EL (cell line): ENCODE results near the gene GRIPAP1.

Source experiments
- DNase-seq: peaks from one replicate; pipeline ENCODE4 v3.0.0-alpha.2; 2016

The GRIPAP1 gene, protein sequence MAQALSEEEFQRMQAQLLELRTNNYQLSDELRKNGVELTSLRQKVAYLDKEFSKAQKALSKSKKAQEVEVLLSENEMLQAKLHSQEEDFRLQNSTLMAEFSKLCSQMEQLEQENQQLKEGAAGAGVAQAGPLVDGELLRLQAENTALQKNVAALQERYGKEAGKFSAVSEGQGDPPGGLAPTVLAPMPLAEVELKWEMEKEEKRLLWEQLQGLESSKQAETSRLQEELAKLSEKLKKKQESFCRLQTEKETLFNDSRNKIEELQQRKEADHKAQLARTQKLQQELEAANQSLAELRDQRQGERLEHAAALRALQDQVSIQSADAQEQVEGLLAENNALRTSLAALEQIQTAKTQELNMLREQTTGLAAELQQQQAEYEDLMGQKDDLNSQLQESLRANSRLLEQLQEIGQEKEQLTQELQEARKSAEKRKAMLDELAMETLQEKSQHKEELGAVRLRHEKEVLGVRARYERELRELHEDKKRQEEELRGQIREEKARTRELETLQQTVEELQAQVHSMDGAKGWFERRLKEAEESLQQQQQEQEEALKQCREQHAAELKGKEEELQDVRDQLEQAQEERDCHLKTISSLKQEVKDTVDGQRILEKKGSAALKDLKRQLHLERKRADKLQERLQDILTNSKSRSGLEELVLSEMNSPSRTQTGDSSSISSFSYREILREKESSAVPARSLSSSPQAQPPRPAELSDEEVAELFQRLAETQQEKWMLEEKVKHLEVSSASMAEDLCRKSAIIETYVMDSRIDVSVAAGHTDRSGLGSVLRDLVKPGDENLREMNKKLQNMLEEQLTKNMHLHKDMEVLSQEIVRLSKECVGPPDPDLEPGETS

DNA sequence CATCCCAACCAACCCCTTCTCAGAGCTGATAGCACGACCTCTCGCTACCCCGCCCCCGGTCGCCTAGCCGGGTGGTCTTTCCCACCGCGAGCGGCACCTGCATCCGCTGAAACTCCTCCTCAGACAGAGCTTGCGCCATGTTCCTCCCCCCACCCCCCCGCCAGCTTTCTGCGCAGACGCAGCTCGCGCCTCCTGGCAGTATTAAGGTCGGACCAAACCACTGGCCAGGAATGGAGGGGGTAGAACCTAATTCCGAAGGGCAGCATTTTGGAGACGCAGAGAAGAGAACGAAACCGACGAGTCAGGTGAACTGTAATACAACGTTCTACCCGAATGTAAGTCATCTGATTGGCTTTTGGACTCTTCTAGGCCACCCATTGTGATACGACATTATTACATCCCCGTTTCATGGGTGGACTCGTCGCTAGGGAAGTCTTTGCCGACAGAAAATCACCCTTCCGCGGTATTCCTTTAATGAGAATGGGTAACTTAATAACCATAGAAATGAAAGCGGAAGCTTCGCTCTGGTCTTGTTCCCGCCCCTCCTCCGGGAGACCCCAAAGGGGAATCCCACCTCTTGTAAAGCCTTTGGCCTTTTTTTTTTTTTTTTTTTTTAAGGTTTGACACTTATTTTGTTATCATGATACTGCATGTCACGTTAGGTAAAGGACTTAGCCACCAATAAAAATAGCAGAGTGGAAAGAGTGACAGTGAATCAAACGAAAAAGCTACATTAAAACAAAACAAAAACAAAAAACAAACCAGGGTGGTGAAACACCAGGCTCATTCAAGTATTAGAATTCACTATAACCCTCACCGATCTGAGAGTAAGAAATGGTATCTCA lies at the start of gene GRIPAP1:
Gene GRIPAP1, minus strand, starts transcription at position 174 of the 845 bp plus-strand sequence. Its CDS starts 35 bp downstream, at position 139.
- DNase-seq: peak; percentile 77

DNA sequence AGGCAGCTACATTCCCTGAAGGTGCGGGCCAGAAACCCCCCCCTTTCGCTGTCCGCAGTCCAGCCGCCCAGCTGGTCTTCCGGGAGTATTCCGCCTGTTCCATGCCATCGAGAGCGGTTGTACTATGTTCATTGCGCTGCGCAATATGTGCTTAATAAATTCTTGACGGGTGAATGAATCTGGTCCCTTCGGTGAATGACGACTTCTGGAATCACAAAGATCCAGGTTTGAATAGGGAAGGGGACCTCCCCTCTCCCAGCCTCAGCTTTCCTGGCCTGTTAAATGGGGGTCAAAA lies 41.9 kb upstream of the GRIPAP1 start:
- no peak for DNase-seq

DNA sequence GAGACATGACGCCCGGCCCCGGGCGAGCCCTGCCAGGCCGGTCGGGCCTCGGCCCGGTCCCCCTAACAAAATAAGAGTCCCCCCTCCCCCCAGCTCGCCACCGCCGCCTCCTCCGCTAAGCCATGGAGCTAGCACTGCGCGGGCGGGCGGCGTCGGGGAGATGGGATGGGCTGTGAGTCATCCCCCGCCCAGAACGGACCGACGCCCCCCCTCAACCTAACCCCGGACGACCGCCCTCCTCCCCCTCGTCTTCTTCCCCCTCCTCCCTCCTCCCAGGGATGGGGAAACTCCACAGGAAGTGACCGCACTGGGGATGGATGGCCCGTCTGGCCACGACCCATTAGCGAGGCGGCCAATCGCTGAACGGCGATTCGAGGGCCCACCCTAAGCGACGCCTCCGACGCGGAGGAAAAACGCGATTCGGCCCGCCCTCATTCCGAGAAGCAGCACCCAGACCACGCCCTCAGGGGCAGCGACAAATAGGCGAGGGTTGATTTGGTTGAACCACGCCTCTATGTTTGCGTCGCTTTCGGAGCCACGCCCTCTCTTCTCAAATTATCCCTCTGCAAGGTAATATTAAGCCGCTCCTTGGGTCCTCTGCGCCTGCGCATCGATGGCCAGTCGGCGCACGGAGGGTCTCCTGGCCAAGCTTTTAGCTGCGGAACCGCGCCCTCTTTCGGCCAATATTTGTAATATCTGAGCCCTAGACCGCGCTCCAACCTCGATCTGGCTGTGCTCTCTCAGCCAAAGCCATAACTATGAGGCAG lies 41.3 kb upstream of the GRIPAP1 start, which contains the start of gene TFE3:
Gene TFE3, minus strand, starts transcription at position 138 of the 767 bp plus-strand sequence. Its CDS starts 131 bp downstream, at position 7.
- DNase-seq: peak; percentile 98

DNA sequence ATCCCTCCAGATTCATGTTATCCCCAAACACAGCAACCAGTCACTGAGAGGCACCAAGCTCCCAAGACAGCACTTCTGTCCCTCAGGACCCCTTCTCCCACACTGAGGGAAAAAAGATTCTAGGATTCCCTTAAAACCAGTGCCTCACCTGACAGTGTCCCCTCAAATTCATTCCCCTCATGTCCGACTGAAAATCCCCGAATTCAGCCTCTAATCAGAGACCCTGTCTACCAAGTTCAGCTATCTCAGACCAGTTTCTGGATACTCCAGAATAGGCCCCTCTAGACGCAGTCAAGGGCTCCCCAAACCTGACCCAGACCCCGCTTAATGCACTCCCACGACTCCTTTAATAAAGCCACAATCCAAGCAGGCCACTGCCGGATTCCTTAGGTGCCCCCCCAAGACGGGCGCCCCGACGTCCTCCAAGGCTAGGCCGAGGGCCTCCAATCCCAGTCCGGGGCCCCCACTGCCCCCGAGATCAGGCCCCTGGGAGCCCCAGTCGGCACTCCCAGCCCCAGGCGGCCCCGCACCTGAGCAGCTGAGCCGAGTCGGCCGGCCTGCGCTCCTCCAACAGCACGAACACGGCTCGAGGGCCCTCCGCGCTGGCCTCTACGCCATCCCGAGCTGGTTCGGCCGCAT lies 40.6 kb upstream of the GRIPAP1 start:
- DNase-seq: peak; percentile 10

DNA sequence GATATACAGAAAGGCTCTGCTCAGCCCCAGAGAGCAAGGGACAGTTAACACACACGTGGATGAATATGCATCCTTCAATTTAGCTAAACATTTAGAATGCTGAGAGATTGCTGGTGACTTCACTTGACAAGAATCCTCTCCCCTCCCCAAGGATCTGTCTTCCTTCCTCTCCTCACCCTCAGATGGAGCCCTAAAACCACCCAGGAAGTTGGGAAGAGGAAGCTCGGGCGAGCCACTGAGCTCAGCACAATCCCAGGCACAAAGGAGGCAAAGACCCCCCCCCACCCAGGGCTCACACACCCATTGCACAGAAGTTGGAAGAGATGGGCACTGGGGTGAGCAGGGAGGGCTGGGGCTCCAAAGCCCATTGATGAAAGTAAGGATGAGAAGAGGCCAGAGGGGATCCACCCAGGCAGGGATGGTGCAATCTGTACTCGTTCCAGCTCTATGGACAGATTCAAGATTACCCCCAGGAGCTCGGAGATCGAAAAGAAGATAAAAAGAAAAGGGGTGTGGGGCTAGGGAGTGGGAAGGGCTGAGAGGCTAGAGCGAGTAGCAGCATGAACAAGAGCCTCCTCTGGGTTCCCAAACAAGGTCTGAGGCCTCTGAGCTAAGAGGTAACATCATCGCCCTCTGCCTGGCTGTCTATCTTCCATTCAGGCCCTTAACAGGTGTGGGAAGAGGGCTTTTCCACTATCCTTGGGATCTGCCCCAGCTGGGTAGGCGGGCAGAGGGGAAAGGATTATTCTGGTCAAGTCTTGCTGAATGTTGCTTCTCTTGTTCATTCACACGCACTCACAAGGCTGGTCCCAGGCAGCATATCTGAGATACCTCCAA lies 39.9 kb upstream of the GRIPAP1 start:
- DNase-seq: peak; percentile 82

DNA sequence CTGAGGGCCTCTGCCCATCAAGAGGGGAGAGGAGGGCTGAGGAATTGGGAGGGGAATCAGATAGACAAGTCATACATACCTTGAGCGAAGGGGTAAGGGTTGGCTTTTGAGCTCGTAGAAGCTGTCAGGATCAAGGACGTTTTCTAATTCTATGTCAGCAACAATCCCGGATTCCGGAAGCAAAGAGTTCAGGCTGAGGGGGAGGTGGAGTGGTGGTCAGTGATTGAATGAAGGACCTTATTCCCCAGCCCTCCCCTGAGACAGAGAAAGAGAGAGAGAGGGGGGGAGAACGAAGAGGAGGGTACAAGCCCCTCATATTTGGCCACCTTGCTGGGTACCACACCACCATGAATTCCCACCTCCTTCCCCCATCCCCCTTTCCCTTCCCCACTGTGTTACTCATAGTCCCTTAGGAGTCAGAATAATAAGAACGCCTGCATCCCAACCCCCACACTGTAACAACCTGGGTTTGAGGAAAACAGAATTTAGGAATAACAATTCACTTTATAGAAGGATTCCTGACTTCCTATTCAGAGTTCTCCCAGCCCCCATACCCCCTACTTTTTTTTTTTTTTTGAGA lies 38.4 kb upstream of the GRIPAP1 start:
- peak; percentile 40 for DNase-seq

DNA sequence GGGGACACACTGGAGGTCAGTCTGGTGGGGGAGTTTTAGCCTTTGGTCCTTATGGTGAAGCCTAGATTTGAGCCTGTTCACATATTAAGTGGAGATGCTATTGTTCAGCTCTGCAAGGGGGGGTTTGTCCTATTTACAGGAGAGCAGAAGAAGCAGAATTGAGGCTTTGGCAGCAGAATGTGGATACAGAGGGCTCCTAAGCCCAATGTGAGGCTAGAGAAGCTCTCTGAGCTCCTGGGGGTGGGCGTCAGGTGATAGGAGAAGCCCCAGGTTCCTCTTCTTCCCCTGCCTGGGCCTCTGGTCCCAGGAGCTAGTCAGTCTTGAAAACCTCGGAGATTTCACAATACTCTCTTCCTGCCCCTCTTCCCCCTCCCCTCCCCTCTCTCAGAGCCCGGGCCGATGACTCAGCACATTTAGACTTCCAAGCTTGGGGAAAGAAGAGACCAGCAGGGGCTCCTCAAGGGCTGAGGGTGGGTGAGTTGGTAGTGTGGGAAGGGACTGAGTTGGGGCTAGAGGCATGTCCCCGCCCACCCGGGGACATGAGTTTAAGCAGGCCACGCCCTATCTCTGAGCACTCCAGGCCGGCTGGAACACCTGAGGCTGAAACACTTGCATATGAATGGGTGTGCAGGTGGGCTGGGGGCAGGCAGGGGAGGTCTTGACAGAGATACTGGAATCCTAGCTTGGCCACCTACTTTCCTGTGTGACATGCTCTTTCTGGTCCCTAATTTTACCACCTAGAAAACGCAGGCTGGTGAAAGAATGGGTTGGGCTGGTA lies 37.7 kb upstream of the GRIPAP1 start:
- DNase-seq: peak; percentile 94

DNA sequence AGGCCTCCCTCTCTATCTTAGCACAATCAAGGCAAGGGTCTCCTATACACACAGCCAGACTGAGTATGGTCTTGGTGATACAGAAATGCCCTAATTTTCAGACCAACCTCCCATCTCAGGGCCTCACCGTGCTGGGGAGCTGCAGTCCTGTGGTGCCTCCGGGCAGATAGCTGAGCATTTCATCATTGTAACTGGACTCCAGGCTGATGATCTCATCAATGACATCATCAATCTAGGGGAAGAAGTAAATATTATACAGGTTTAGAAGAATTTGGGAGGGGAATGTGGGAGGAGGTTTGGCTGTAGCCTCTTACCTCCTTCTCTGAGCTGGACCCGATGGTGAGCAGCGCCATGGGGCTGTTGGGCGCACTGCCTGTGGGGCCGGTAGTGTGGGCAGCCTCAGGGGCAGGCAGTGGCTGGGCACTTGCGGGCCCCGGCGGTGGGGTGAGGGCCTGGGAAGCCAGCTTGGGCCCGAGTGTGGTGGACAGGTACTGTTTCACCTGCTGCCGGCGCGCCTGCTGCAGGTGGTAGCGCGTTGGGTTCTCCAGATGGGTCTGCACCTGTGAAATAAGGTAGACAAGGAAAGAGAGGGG lies 35.9 kb upstream of the GRIPAP1 start:
- DNase-seq: peak; percentile 74

DNA sequence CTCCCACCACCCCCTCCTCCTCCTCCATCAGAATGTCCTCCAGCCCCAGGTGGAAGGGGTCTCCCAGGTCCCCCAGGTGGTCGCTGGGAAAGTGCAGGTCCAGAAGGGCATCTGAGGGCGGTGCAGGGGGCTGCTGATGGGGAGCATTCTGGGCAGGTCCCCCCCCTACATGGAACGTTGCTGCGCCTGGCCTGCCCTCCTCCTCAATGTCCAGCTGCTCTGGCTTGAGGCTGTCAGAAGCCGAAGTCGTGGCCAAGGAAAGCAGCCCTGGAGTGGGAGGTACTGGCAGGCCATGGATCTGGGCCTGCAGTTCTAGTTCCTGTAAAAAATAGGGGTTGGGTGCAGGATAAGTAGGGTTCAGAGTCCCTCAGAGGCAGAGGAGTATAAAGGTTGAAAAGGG lies 28.2 kb upstream of the GRIPAP1 start:
- no peak for DNase-seq

DNA sequence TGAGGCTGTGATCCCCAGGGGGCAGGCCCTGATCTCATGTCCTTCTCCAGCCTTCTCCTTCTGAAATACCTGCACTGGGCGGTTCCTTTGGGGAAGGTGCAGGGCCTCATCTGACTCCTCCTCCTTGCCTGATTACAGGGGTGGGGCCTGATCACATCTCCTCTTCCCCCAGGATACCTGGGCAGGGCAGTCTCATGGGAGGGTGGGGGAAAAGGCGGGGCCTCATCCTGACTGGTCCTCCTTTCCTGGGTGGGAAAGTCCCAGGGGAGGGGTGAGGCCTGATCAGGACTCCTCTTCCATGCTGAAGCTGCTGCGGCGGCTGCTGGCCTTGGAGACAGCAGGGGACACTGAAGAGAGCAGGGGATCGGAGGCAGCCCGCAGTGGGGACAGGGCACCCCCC lies 27.8 kb upstream of the GRIPAP1 start:
- no peak for DNase-seq

DNA sequence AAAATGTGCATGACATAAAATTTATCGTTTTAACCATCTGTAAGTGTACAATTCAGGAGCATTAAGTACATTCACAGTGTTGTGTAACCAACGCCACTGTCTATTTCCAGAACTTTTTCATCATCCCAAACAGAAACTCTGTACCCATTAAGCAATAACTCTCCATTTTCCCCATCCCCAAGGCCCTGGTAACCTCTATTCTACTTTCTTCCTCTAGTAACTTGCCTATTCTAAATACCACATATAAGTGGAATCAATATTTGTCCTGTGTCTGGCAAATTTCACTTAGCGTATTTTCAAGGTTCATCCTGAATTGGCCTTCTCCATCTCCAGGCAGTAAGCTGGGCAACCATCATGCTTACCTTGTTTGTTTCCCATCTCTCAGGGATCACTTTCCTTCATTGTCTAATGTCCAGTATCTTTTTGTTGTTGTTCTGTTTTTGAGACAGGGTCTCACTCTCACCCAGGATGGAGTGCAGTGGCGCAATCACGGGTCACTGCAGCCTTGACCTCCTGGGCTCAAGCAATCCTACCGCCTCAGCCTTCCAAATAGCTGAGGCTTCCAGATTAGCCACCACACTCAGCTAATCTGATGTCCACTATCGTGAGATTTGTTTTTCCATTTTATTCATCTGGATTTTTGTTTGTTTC lies 17.7 kb upstream of the GRIPAP1 start:
- DNase-seq: no peak

DNA sequence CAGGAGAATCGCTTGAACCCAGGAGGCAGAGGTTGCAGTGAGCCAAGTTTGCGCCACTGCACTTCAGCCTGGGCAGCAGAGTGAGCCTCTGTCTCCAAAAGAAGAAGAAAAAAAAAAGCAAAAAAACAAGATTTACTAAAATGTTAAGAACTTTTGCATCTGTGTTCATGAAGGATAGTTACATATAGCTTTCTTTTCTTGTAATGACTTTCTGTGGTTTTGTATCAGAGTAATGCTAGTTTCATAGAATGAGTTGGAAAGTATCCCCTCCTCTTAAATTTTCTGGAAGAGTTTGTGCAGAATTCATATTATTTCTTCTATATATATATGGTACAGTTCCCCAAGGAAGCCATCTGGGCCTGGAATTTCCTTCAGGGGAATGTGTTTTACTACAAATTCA lies 17.0 kb upstream of the GRIPAP1 start:
- no peak for DNase-seq

DNA sequence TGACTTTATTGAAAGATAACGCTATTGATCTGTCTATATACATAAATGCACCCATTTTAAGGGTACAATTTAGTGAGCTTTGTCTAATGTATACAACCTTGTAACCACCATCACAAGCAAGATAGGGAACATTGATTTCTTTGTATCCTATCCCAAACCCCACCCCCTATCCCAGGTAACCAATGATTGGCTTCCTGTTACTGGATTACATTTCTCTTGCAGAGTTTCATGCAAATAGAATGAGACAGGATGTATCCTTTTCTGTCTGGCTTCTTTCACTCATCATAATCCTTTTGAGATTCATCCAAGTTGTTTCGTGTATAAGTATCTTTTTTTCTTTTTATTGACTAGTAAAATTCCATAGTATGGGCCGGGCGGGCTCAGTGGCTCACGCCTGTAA lies 1.6 kb upstream of the GRIPAP1 start:
- no peak for DNase-seq

DNA sequence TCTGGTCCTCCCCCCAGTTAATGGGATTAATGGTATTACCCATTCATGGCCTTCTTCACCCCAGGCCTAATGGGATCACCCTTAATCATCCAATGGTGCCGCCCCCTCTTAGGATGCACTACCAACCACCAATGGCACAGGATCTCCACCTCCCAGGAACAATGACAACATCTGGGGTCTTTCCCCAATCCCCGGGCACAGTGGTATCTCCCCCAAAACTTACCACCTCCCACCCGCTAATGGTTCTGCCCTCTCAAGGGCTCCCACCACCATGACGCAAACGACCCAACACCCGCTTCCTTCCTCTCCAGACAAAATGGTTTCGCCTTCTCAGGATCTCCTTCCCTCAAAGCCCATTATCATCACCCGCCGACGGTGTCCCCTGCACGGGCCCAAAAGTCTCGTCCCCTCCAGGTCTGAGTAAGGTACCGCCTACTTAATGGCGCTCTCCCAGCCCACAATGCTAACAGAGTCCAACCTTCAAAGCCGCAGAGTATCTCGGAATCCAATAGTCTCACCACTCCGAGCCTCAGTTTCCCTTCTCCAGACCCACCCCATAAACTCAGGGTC lies 458 bp downstream of the GRIPAP1 start:
- DNase-seq: peak; percentile 53

DNA sequence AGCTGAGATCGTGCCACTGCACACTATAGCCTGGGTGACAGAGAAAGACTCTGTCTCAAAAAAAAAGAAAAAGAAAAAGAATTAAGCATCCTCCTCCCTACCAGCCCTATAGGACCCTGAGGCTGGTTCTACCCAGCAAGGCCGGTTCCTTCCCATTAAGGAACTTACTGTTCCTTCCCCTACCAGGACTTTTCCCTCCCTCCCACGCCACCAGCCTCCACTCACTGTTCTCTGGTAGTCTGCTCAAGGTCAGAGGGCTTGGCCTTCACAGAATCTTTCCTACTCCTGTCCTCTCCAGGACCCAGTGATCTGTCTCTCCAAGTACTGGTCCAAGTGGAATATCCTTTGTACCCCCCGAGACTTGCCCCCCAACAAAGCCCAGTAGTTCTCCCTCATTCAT lies 1.4 kb downstream of the GRIPAP1 start:
- no peak for DNase-seq

DNA sequence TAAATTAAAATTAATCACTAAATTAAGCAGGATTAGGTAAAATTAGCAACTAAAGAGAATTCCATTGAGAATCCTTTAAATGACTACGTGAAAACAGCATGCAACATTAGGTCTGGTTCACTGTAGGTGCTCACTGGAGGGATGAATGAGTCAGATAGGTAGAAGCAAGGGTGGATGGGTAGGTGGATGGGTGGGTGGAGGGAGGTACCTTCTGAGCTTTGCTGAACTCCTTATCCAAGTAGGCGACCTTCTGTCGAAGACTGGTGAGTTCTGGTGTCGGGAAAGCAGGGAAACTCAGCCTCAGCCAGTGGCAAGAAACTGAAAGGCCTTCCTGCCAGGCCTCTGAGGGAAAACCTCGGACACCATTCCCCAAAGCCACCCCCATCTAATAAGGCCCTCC lies 3.0 kb downstream of the GRIPAP1 start:
- no peak for DNase-seq

DNA sequence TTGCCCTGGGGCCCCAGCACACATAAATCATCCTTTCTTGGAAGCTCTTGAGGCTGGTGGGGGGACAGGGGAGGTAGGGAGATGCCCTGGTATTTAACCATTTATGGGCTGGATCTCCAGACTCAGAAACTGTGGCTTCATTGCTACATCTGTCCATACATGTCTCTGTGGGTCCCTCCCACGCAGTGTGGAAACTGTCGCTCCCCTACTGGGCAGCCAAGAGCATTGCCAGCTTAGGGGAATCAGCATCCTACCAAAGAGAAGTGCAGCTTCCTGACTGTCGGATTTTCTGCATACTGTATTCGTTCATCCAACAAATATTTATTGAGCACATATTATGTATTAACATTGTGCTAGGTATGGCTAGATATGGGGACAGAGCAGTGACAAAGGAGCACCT lies 3.7 kb downstream of the GRIPAP1 start:
- no peak for DNase-seq

DNA sequence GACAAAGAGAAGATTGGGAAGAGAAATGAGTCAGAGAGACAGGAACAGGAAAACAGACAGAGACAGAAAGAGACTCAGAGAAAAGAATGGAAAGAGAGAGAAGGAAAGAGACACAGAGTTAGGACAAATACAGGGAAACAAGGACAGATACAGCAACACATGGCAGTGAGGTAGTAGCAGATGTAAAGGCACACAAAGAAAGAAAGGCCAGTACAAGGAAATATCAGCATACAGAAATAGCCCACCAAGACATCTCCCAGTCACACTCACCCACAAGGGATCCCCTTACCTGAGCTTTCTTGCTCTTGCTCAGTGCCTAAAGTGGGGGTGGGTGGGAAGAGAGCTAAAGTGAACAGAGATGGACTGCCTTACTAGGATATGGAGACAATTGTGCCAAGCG lies 4.2 kb downstream of the GRIPAP1 start:
- DNase-seq: no peak
